ENCODE results near the gene HLA-DOA.

HLA-DOA gene

GRCh38 chr6:32968867-32969684, 40.3 kb downstream of the HLA-DOA start:
- DNase-seq (ENCODE audit: extremely low spot score, insufficient read length, low read depth), result no peak
- FAIRE-seq, result peak; percentile 26

DNA sequence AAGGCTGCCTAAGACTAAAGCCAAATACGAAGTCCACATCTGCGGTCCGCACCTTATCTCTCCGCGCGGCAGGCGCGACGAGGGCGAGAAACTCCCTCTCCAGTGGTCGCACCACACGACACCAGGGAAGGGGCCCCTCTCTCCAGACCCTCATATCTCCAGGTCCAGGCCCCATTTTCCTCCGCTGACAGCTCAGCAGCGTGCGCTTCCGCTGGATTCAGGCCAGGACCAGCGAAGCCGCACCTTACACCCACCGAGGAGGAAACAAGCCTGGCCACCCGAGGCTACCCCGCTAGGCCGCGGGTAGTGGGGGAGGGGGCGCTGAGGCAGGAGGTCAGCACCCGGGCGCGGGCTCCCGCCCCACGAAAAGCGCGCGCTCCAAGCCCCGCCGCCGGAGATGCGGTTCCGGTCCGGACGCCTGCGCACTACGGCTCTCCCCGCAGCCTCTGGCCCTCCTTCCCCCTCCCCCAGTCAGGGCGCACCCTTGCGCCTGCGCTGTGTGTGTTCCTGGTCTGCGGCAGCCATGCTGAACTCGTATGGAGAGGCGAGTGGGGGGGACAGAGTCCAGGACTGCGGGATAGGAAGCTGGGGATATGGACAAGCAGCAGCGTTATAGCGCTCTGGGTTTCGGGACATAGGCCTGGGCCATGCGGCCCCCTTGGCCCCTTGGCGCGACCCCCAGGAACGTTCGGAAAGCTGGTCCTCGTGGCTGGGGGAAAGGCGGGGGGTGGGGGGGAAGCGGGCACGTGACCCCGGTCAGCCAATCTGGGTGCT, 41.1 kb downstream of the HLA-DOA start, which contains the start of gene BRD2:
BRD2 (plus strand) TSS at position 502 of the 774 bp plus-strand sequence. CDS start 4,305 bp downstream, outside the sequence.
- DNase-seq (ENCODE audit: extremely low spot score, insufficient read length, low read depth), result peak; percentile 78
- FAIRE-seq, result peak; percentile 92

DNA sequence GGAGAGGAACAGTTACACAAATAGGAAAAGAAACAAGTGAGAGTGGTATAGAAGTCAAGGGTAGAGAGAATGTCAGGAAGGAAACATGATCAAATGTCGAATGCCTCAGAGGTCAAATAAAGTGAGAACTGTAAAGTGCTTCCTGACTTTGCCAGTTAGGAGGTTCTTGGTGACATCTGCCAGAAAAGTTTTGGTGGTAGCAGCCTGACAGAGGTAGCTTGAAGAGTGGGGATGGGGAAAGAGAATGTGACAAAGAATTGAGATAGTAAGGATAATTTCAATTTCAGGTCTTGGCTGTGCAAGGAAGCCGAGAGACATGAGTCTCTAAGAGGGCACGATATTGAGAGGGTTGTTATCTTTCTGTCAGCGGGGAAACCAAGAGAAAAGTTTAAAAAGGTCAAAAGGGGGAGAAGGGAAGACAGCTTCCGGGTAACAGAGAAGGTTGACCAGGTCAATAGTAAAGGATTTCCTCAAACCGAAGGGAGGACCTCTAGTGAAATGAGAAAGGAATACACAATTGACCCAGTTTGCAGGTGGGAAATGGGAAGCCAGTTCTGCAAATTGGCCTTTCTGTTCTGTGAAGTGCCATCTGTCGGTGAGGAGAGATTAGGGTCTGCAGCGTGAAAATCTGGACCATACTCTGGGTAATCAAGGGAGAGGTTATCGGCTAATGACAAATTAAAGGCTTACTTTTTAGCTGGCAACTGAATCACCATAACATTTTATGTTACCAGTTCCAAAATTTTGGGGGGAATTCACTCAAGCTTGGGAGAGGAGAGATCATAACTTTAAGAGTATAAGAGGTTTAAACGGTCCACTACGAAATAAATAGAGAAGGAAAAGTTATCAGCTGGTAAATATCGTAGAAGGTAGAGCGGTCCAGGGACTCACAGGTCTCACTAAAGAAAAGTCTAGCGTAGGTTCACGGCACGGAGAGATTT, 42.0 kb downstream of the HLA-DOA start:
- peak; percentile 93 for FAIRE-seq
- no peak for DNase-seq (ENCODE audit: extremely low spot score, insufficient read length, low read depth)

DNA sequence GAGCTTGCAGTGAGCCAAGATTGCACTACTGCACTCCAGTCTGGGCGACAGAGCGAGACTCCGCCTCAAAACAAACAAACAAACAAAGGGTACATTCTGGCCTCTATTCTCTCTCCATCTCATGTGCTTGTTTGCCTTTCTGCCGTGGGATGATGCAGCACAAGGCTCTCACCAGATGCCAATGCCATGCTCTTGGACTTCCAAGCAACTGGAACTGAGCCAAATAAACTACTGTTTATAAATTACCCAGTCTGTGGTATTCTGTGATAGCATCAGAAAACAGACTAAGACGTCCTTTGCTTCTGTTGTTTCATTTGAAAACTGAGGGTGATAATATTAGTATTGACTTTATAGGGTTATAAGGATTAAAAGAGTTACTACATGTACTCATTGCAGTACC, 44.6 kb downstream of the HLA-DOA start:
- DNase-seq (ENCODE audit: extremely low spot score, insufficient read length, low read depth) (no peak), FAIRE-seq (no peak)

DNA sequence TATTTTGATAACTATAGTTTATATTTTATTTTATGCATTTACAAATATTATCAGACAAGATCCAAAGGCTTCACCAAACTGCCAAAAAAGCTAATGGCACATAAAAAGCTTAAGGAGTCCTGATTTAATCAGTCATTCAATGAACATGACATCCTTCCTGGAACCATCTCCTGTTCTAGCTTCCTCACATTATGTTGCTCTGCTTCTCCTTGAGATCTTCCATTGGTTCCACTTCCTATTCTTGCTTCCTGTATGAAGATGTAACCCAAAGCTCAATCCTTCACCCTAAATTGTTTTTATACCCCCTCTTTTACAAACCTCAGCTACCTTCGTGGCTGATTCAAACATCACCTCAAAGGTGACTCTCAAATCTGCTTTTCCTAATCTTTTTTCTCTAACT, 45.5 kb downstream of the HLA-DOA start:
- DNase-seq (ENCODE audit: extremely low spot score, insufficient read length, low read depth) (no peak), FAIRE-seq (no peak)

DNA sequence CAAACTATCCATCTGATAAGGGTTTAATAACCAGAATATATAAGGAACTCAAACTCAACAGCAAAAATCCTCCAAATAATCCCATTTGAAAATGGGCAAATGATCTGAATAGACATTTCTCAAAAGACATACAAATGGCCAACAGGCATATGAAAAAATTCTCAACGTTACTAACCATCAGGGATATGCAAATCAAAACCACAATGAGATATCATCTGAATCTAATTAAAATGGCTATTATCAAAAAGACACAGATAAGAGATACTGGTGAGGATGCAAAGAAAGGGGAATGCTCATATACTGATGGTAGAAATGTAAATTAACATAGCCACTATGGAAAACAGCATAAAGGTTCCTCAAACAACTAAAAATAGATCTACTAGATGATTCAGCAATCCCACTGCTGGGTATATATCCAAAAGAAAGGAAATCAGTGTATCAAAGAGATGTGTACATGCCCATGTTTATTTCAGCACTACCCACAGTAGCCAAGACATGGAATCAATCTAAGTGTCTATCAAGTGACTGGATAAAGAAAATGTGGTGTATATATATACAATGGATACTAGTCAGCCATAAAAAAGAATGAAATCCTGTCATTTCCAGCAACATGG, 47.1 kb downstream of the HLA-DOA start:
- no peak for FAIRE-seq

GRCh38 chr6:32960563-32960962, 48.8 kb downstream of the HLA-DOA start:
- DNase-seq (ENCODE audit: extremely low spot score, insufficient read length, low read depth) (no peak), FAIRE-seq (no peak)

More for the DNA sequence above, 47.1 kb downstream of the HLA-DOA start:
- no peak for DNase-seq (ENCODE audit: extremely low spot score, insufficient read length, low read depth)

DNA sequence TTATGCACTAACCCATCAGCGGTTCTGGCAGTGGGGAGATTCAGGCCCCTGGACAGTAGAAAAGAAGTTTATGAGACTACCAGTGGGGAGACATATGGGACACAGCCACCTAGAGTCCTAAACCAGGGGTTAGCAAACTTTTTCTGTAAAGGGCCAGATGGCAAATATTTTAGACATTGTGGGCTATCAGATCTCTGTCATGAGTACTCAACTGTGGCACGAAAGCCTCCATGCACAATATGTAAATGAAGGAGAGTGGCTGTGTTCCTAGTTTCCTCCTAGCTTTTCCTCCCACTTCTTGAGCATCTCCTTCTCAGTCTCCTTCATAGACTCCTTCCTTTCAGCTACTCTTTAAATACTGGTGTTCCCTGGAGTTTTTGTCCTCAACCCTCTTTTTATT, 53.2 kb downstream of the HLA-DOA start:
- no peak for FAIRE-seq

GRCh38 chr6:32954986-32955802, 54.2 kb downstream of the HLA-DOA start:
- FAIRE-seq (peak; percentile 90), DNase-seq (ENCODE audit: extremely low spot score, insufficient read length, low read depth) (no peak)

More for the DNA sequence above, 53.2 kb downstream of the HLA-DOA start:
- DNase-seq (ENCODE audit: extremely low spot score, insufficient read length, low read depth), result no peak

DNA sequence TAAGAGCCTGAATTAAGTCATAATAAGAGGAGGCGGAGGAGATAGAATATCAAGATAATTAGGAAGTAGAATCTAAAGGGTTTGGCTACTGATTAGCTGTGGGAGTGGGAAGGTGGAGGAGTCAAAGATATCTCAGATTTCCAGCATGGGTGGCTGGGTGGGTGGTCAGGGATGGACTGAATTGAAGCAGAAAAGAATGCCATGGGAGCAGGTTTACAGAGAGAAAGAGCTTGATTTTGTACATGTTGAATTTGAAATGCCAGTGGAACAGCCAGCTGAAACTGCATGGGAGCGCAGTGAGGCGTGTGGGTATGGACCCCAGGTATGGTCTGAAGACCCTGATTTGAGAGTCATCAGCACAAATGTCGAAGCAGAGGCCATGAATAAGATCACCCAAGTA, 55.1 kb downstream of the HLA-DOA start:
- no peak for FAIRE-seq
- no peak for DNase-seq (ENCODE audit: extremely low spot score, insufficient read length, low read depth)
